Left forelimb (tissue), 1 donor: ENCODE data around the gene CPT1C.
"Not testable (repeated sequence)": the region's sequence is repeated elsewhere in the genome, so short reads cannot be mapped to it uniquely, and the experiment has no call there.

Experiments used
- DNase-seq: peaks from one replicate; pipeline ENCODE4 v3.0.0-alpha.2; 2018; ENCODE audit warnings: low spot score

The CPT1C gene

DNA sequence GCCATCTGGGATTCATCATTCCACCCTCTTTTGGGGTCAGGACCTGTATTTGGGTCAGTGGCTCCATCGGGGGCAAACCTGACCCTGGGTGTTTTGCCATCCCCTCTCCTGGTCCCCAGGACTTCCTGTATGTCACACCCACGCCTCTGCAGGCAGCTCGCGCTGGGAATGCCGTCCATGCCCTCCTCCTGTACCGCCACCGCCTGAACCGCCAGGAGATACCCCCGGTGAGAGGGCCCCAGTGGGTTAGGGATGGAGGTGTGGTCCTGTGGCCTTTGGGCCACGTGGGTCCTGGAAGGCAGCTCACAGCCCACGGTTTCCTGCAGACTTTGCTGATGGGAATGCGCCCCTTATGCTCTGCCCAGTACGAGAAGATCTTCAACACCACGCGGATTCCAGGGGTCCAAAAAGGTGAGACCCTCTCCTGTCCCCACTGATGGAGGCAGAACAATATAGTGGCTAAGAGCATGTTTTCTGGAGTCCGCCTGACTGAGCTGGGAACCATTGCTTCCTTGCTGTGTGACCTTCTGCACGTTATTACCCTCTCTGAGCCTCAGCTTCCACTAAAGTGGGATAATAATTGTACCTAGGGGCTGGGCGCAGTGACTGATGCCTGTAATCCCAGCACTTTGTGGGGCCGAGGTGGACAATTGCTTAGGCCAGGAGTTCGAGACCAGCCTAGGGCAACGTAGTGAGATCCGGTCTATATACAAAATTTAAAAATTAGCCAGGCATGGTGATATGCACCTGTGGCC, 14.1 kb downstream of the CPT1C start:
- no peak for DNase-seq

DNA sequence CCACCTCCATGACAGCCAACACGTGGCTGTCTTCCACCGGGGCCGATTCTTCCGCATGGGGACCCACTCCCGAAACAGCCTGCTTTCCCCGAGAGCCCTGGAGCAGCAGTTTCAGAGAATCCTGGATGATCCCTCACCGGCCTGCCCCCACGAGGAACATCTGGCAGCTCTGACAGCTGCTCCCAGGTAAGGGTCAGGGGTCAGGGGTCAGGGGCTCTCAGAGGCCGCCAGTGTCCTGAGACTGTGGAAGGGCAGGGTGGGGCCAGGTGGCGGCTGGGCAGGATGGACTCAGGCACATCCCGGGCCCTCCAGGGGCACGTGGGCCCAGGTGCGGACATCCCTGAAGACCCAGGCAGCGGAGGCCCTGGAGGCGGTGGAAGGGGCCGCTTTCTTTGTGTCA, 15.0 kb downstream of the CPT1C start:
- DNase-seq, result no peak

DNA sequence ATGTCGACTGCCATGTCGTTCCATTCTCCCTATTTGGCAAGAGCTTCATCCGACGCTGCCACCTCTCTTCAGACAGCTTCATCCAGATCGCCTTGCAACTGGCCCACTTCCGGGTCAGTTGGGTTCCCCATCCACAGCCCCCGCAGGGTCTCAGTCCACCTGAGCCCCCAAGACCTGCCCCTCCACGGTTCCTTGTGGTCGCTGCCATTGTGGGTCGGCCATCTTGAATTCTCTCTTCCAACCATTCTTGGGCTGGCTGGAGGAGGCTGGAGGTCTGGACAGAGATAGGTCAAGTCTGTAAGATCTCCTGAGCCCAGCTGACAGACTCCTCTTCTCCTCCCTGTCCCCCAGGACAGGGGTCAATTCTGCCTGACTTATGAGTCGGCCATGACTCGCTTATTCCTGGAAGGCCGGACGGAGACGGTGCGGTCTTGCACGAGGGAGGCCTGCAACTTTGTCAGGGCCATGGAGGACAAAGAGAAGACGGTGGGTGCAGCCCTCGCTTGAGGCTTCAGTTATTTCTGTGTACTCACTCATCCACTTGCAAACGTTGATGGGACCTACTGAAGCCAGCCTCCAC, 19.5 kb downstream of the CPT1C start:
- no peak for DNase-seq

DNA sequence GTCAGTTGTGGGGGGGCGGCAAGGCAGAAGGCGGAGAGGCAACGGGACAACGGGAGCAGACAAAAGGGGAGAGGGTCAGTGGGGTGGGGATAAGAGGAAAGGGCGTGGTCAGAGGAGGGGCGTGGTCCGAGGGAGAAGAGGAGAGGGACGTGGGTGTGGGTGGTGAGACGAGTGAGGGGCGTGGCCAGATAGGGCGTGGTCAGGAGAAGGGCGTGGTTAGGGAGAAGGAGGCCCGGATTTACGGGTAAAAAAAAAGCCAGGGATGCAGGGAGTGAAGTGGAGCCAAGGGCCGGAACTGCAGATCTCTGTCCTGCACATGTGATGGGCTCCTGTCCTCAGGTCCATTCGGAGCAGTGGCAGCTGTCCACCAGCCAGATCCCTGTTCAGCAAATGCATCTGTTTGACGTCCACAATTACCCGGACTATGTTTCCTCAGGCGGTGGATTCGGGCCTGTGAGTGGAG, 21.5 kb downstream of the CPT1C start:
- no peak for DNase-seq

DNA sequence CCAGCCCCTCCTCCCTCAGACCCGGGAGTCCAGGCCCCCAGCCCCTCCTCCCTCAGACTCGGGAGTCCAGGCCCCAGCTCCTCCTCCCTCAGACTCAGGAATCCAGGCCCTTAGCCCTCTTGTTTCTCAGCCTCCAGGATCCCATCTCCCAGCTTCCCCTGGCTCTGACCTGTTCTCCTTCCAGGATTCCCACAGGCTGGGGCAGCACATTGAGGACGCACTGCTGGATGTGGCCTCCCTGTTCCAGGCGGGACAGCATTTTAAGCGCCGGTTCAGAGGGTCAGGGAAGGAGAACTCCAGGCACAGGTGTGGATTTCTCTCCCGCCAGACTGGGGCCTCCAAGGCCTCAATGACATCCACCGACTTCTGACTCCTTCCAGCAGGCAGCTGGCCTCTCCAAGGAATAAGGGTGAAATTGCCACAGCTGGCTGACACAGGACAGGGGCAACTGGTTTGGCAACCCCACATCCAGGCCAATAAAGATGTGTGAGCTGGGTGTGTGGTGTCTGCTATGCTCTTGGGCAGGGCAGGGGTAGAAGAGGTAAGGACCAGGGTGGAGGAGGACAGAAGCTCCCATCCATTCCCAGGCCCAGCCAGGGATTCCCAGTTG, 22.4 kb downstream of the CPT1C start:
- no peak for DNase-seq

DNA sequence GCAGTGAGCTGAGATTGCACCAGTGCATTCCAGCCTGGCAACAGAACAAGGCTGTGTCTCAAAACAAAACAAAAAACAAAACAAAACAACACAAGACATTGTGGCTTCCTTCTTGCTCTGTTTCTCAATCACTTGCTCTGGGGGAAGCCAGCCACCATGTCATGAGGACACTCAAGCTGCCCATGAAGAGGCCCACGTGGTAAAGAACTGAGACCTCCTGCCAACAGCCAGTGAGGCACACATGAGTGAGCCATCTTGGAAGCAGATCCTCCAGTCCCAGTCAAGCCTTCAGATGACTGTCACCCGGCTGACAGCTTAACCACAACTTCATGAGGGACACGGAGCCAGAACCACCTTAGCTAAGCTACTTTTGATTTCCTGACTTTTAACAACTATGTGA, 25.2 kb downstream of the CPT1C start:
- no peak for DNase-seq

DNA sequence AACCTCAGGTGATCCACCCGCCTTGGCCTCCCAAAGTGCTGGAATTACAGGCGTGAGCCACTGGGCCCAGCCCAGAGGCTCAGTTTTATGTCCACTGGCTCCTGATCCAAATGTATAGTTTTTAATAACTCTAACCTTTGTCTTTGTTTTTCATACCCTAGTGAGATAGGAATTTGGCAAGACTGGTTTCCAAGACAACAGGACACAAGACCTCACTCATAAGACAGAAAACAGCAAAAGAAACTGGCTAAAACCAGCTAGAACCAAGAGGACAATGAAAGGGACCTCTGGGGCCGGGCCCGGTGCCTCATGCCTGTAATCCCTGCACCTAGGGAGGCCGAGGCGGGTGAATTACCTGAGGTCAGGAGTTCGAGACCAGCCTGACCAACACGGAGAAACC, 27.6 kb downstream of the CPT1C start:
- DNase-seq, result no peak

DNA sequence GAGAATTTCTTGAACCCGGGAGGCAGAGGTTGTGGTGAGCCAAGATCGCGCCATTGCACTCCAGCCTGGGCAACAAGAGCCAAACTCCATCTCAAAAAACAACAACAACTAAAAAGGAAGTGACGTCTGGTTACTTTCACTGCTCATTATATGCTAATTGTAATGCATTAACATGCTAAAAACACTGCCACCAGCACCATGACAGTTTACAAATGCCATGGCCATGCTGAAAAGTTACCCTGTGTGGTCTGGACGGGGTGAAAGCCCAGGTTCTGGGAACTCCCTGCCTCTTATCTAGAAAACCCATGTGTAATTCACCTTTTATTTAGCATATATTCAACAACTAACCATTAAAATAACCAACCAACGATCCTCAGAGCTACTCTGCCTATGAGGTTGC, 28.1 kb downstream of the CPT1C start:
- no peak for DNase-seq

DNA sequence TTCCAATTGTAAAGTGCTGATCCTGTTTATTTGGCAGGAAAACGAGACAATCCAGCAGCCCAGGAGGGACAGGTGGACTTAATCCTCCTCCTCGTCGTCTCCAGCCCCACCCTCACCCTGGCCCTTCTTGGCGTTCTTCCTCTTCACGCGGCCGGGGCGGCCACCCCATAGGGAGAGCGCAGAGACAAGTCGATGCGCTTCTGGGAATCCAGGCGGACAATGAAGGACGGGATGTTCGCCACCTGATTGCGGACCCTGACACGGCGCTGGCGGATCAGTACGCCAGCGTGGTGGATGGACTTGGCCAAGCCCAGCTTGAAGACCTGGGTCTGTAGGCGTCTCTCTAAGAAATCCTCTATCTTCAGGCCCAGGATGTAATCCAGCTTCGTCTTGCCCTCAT, 28.5 kb downstream of the CPT1C start:
- DNase-seq, result not testable (repeated sequence)

DNA sequence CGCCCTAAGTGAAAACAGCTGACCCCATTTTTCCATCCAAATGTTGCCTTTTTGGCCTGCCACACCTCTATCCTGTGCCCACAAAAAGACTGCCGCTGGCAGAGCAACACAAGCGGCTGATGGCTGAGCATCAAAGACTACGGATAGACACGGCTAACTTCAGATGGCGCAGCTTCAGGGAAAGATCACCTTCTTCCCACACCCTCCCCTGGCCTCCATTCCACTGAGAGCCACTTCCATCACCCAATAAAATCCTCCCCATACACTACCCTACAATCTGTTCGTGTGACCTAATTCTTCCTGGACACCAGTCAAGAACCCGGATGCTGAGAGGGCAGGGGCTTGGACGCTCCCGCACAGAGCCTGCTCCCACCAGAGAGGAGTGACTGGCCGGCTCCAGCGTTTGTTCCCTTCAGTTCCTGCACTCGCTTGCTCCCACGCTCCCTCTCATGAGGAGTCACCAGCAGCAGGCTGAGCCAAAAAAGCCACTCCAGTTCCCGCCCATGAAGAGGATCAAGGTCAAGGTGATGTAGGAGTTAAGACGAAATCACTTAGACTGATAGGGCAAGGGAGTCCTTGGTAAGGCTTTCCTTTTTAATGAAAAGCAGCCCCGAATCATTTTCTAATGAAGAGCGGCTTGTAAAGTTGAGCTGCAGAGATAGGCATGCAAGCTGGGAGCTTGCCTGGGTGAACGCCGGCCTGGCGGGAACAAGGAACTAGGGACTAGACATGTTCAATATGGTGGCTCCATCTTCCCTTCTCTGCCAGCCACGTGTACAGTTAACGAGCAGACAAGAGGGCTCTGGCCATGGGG, 36.5 kb downstream of the CPT1C start:
- no peak for DNase-seq

DNA sequence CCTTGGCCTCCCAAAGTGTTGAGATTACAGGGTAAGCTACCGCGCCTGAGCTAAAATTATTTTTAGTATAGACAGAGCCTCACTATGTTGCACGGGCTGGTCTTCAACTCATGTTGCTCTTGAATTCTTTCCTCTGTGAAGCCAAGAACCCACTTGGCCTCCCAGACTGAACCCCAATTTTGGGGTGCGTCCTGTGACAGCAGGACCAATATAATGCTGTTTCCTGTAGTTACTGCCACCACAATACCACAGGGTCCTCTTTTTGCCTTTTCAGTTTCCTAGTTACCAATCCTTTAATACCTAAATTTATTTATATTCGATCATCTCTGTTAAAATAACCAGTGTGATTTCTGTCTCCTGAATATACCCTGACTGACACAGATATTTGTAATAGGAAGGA, 39.2 kb downstream of the CPT1C start:
- DNase-seq, result no peak

DNA sequence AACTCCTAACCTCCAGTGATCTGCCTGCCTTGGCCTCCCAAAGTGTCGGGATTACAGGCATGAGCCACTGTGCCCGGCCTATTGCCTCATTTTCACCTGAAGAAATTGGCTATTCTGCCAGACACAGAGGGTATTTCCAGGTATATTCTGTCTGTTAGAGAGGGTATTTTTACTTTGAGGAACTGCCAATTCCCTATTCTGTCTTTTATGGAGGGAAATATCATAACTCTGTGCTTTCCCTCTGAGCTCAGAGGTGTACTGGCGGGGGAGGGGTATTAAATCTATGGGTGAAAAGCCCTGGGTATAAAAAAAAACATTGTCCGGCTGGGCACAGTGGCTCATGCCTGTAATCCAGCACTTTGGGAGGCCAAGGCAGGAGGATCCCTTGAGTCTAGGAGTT, 47.4 kb downstream of the CPT1C start:
- no peak for DNase-seq

DNA sequence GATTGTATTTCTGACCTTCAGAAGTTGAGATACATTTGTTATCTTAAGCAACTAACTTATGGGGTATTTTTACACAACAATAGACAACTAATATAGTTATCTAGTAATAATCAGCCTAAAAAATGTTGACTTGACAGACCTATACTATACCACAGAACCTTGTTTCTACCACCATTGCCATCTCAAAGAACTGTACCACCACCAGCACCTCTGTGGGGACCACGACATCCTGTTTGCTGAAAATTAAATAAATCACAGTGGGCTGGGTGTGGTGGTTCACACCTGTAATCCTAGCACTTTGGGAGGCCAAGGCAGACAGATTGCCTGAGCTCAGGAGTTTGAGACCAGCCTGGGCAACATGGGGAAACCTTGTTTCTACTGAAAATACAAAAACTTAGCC, 48.2 kb downstream of the CPT1C start:
- no peak for DNase-seq

DNA sequence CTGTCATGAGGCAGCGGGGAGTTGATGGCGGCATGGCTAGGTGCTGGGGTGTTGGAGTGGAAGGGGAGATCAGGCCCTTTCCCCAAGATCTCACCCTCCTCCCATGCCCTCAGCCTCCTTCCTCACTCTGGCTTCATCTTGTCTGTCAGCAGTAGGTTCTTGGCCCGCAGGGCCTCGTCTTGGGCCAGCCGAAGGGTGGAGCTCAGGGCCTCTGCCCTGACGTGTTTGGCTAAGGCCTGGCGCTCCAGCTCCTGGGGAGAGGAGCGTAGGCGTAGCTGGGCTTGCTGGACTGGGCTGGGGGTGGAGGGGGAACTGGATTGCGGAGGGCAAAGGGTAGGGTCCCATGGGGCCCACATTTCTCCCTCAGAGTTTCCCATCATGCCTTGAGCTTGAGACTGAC, 49.0 kb downstream of the CPT1C start:
- DNase-seq, result no peak

DNA sequence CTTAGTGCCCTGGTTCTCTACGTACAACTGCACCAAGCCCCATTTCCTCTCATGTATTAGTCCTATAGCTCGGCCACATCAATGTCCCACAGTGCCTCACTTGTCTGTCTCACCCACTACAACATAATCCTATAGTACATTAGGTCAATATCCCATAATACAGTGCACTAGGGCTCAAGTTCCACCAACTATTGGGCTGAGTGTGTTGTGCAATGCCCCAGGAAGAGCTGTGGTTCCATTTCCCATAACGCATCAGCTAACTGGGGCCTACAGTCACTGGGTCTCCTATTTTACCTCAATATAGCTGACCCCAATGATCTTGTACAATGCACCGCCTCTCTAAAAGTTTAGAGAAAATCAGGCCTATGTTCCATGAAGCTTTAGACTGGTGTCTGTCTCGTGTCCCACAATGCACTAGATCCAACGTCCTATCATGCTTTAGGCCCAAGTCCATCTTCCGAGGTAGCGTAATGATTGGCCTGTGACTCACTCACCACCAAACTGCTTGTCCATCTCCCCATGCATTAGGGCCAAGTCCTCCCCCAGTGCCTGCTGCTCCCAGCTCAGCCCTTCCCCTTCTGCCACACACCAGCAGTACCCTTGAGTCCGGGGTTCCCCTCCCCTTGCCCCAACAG, 50.4 kb downstream of the CPT1C start:
- DNase-seq, result no peak

DNA sequence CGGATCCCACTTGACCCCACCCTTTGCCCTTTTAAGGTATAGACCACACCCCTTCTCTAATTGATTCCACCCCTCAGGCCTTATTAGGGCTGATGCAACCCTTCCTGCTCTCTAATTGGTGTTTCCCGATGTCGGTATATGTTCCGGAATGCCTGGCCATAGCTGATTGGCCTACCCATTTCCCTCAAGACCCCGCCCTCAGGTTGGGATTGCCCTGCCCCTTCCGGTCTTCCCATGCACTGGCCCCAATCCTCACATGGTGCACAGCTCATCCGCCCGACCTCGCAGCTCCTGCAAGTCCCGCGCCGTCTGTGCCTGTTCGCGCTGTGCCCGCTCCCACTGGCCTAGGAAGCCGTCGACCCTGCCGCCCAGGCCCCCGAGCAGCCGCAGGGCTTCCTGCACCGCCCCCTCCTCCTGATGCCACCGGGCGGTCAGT, 54.0 kb downstream of the CPT1C start:
- no peak for DNase-seq

DNA sequence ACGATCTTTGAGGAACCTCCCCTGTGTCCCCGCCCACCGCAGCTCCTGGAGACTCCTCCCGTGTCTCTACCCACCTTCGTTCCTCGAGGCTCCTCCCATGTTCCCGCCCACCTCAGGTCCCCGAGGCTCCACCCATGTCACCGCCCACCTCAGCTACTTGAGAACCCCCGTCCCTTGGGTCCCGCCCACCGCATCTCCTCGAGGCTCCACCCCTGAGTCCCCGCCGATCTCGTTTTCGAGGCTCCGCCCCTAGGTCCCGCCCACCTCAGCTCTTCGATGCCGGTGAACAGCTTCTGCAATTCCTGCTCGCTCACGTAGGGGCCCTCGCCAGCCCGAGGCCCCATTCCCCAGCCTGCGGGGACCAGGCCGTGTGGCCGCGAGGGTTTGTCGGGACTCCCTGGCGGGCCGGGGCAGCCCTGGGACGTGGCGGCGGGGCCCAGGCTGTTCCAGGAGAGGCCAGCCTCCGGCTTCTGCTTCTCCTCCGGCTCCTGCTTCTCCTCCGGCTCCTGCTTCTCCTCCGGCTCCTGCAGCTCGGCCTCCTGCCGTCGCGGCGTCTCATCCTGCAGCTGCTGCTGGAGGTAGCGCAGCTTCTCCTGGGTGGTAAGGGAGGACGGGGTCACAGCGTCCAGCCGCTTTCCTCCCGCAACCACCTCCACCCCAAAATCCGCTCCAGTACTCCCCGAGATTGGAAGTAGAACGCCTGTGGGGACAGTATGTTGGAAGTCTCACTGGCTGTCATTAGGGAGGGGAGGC, 55.5 kb downstream of the CPT1C start:
- DNase-seq, result no peak

DNA sequence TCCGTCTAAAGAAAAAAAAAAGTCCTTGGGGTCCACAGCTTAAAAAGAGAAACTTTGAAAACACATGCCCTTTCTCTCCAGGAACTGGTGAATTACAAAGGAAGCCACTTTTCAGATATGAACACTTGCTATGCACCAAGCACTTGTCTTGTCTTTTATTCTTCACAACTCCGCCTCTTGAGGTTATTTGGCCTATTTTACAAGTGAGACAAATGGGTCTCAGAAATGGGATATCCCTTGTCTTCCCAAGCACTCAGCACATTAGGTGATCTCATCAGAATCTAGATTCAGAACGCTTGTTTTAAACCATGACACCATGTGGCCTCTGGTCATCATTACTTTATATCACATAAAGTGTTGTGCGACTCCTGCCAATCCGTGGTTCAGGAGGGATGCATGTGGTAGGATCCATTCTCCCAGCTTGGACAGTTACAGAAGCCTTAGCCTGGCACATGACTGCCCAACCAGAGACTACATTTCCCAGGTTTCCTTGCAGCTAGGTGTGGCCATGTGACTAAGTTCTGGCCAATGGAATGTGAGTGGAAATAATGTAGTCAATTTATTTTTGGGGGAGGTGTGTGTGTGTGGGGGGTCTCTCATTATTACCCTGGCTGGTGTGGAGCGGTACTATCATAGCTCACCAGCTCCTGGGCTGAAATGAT, 58.3 kb downstream of the CPT1C start:
- DNase-seq, result no peak

DNA sequence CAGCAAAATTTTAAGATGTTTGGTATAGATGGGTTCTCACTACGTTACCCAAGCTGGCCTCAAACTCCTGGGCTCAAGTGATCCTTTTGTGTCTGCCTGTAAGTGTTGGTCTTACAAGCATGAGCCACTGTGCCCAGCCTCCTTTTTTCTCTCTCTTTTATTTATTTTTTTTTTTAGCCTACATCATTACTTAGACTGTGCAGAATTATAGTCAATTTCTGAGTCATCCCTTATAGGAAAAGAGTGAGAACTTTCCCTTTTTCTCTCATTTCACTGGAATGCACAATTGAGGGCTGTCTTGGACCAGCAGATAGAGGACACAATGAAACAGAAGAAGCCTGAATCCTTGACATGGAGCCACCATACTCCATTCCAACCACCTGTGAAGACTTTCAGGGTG, 58.9 kb downstream of the CPT1C start:
- DNase-seq, result no peak

DNA sequence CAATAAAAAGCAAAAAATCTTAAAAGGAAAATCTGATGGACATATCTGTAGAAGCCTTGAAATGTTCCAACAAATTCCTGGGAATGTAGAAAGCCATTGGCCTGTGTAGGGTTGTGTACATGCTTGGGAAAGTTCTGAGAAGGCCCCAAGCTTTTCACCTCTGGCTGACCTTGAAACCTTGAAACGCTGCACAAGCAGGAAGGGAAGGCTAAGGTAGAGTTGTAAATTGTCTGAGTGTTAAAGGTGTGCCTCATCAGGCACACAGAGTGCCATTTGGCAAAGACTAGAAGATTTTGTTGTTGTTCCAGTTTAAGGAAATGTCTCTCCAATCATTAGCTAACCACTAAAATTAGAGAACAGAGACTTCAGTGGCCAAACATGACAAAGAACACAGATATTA, 61.8 kb downstream of the CPT1C start:
- DNase-seq, result no peak

DNA sequence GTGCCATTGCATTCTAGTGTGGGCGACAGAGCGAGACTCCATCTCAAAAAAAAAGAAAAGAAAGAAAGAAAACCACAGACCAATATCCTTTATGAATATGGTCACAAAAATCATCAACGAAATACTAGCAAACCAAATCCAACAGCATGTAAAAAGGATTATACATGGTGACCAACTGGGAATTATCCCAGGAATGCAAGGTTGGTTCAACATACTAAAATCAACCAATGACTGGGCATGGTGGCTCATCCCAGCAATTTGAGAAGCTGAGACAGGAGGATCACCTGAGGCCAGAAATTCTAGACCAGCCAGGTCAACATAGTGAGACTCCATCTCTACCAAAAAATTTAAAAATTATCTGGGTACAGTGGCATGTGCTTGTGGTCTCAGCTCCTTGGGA, 65.0 kb downstream of the CPT1C start:
- DNase-seq, result no peak
